WTC11 (cell line): ENCODE measurements around the gene SLC13A3.
A peak's percentile ranks its signal among the peaks of the same experiment; 100 is the strongest.

Experiments
- CTCF ChIP-seq: fragments of 200-600 bp; IDR thresholded peaks from 2 replicates; pipeline ENCODE4 v1.8.0; 2022; ENCODE audit warnings: antibody characterized with exemption
- E2F1 ChIP-seq: sonication (generic); formaldehyde crosslinking; IDR thresholded peaks from 2 replicates; pipeline ENCODE4 v1.8.0; 2022; ENCODE audit warnings: mild to moderate bottlenecking, missing genetic modification reagents
- ETV6 ChIP-seq: sonication (generic); formaldehyde crosslinking; IDR thresholded peaks from 2 replicates; pipeline ENCODE4 v1.8.1; 2022; ENCODE audit warnings: mild to moderate bottlenecking, missing genetic modification reagents
- HMGXB4 ChIP-seq: sonication (generic); formaldehyde crosslinking; IDR thresholded peaks from 2 replicates; pipeline ENCODE4 v1.8.1; 2023; ENCODE audit warnings: mild to moderate bottlenecking, moderate library complexity, missing genetic modification reagents
- MAX ChIP-seq: sonication (generic); formaldehyde crosslinking; IDR thresholded peaks from 2 replicates; pipeline ENCODE4 v1.8.0; 2022; ENCODE audit warnings: mild to moderate bottlenecking, missing genetic modification reagents
- MYBL2 ChIP-seq: sonication (generic); formaldehyde crosslinking; IDR thresholded peaks from 2 replicates; pipeline ENCODE4 v1.8.1; 2023; ENCODE audit warnings: mild to moderate bottlenecking, moderate library complexity, missing genetic modification reagents
- NFYB ChIP-seq: sonication (generic); formaldehyde crosslinking; conservative IDR thresholded peaks from 2 replicates; pipeline ENCODE4 v1.8.0; 2022; ENCODE audit warnings: low read depth, missing genetic modification reagents
- PREB ChIP-seq: sonication (generic); formaldehyde crosslinking; IDR thresholded peaks from 2 replicates; pipeline ENCODE4 v1.8.1; 2022; ENCODE audit warnings: mild to moderate bottlenecking, missing genetic modification reagents, moderate library complexity, borderline replicate concordance
- SMAD4 ChIP-seq: sonication (generic); formaldehyde crosslinking; IDR thresholded peaks from 2 replicates; pipeline ENCODE4 v1.8.0; 2022; ENCODE audit warnings: mild to moderate bottlenecking, missing genetic modification reagents
- STAT6 ChIP-seq: sonication (generic); formaldehyde crosslinking; conservative IDR thresholded peaks from 2 replicates; pipeline ENCODE4 v1.8.1; 2023; ENCODE audit warnings: mild to moderate bottlenecking, low read depth, missing genetic modification reagents, moderate library complexity
- USF1 ChIP-seq: sonication (generic); formaldehyde crosslinking; IDR thresholded peaks from 2 replicates; pipeline ENCODE4 v1.8.0; 2022; ENCODE audit warnings: mild to moderate bottlenecking, missing genetic modification reagents
- ZNF121 ChIP-seq: sonication (generic); formaldehyde crosslinking; IDR thresholded peaks from 2 replicates; pipeline ENCODE4 v1.8.0; 2023; ENCODE audit warnings: missing genetic modification reagents
- ZNF671 ChIP-seq: fragments of 250-450 bp; sonication (Bioruptor Pico); IDR thresholded peaks from 2 replicates; pipeline ENCODE4 v1.8.0; 2021; ENCODE audit warnings: mild to moderate bottlenecking

- TF ChIP-seq CTCF (no peak), MYBL2 (CRISPR knock-in tag) (no peak), ZNF121 (CRISPR knock-in tag) (no peak), ETV6 (CRISPR knock-in tag) (peak; percentile 15; the same call in 1 of the 2 replicates), STAT6 (0 out of 2 replicates have a peak, but pooled peaks have one; percentile 22), E2F1 (CRISPR knock-in tag) (no peak), MAX (CRISPR knock-in tag) (peak; percentile 78), HMGXB4 (CRISPR knock-in tag) (no peak), USF1 (0 out of 2 replicates have a peak, but pooled peaks have one; percentile 24), NFYB (no peak), SMAD4 (0 out of 2 replicates have a peak, but pooled peaks have one; percentile 43), PREB (CRISPR knock-in tag) (no peak), ZNF671 (CRISPR knock-in tag) (no peak)
Observed at GRCh38 chr20:46512943-46513844, 138.1 kb downstream of the SLC13A3 start, which contains the start of gene ZNF334.
